Esophagus muscularis mucosa (tissue), 4 donors: Measurements from ENCODE around the gene PARVB.

ENCODE experiments used
- EP300 ChIP-seq: sonication (generic); formaldehyde crosslinking; IDR thresholded peaks from one replicate; pipeline ENCODE4 v1.6.1; 2017; ENCODE audit warnings: antibody characterized with exemption
- POLR2A ChIP-seq: fragments of 450-650 bp; IDR thresholded peaks from one replicate; pipeline ENCODE4 v1.6.1; 2017; ENCODE audit warnings: antibody characterized with exemption, moderate library complexity, mild to moderate bottlenecking, low read depth
- POLR2AphosphoS5 ChIP-seq, 2 donors: sonication (generic); formaldehyde crosslinking; IDR thresholded peaks; one replicate each; pipeline ENCODE4 v1.6.1; 2017; ENCODE audit warnings: antibody characterized with exemption in 2 of 2
- TF ChIP-seq, protein P1 (sequence below), 3 experiments: fragments of 200-600 bp in 2 of 3; fragments of 450-650 bp in 1 of 3; sonication (generic) in 2 of 3; IDR thresholded peaks; one replicate each; pipeline ENCODE4 v1.5.1; 2017 to 2019; ENCODE audit warnings: antibody characterized with exemption in 3 of 3, mild to moderate bottlenecking in 2 of 3, moderate library complexity in 1 of 3

- TF ChIP-seq, protein P1, sequence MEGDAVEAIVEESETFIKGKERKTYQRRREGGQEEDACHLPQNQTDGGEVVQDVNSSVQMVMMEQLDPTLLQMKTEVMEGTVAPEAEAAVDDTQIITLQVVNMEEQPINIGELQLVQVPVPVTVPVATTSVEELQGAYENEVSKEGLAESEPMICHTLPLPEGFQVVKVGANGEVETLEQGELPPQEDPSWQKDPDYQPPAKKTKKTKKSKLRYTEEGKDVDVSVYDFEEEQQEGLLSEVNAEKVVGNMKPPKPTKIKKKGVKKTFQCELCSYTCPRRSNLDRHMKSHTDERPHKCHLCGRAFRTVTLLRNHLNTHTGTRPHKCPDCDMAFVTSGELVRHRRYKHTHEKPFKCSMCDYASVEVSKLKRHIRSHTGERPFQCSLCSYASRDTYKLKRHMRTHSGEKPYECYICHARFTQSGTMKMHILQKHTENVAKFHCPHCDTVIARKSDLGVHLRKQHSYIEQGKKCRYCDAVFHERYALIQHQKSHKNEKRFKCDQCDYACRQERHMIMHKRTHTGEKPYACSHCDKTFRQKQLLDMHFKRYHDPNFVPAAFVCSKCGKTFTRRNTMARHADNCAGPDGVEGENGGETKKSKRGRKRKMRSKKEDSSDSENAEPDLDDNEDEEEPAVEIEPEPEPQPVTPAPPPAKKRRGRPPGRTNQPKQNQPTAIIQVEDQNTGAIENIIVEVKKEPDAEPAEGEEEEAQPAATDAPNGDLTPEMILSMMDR (IDR thresholded peaks at IDR 0.05) = no peak
- TF ChIP-seq EP300 (no peak), POLR2A (no peak), POLR2AphosphoS5 (IDR thresholded peaks at IDR 0.05) (no peak)
Measured at GRCh38 chr22:43996981-43997265, 27.2 kb upstream of the PARVB start.
